Osteoblast (primary cell): ENCODE results near the gene BMP10. TPM values are rescaled to one million over a fixed set of nuclear protein-coding genes. Genes with fewer than 3 reads are reported as not detected.

Experiments used
- DNase-seq: peaks from one replicate; pipeline ENCODE4 v3.0.0; 2011; ENCODE audit warnings: low spot score, mixed read lengths; ENCODE audit not compliant: insufficient read length; ENCODE audit errors: missing footprints
- H2AFZ ChIP-seq: 2 replicates; pipeline ENCODE4 v1.6.0; 2011; ENCODE audit warnings: mild to moderate bottlenecking, low read length
- H3K27ac ChIP-seq: 2 replicates; pipeline ENCODE4 v1.5.1; 2011; ENCODE audit warnings: mild to moderate bottlenecking, low read depth, low read length, moderate library complexity
- H3K27me3 ChIP-seq: 2 replicates; pipeline ENCODE4 v1.6.0; 2012; ENCODE audit warnings: mild to moderate bottlenecking, control low read depth, inconsistent platforms, low read length, moderate library complexity; ENCODE audit not compliant: insufficient read depth
- H3K36me3 ChIP-seq: 2 replicates; pipeline ENCODE4 v1.5.1; 2011; ENCODE audit warnings: mild to moderate bottlenecking, low read length, control low read depth, moderate library complexity; ENCODE audit not compliant: insufficient read depth
- H3K4me1 ChIP-seq: 2 replicates; pipeline ENCODE4 v1.5.1; 2011; ENCODE audit warnings: mild to moderate bottlenecking, low read length, control low read depth, moderate library complexity; ENCODE audit not compliant: insufficient read depth
- H3K4me2 ChIP-seq: 2 replicates; pipeline ENCODE4 v1.6.0; 2011; ENCODE audit warnings: mild to moderate bottlenecking, low read length; ENCODE audit not compliant: insufficient read depth
- H3K4me3 ChIP-seq: fragments of 200-600 bp; sonication (generic); 3 replicates; pipeline ENCODE4 v1.5.1; 2012; ENCODE audit warnings: mild to moderate bottlenecking, low read length, inconsistent platforms; ENCODE audit not compliant: insufficient read depth
- H3K79me2 ChIP-seq: 2 replicates; pipeline ENCODE4 v1.6.0; 2012; ENCODE audit warnings: mild to moderate bottlenecking, low read length, control low read depth, inconsistent platforms; ENCODE audit not compliant: insufficient read depth
- H3K9me3 ChIP-seq: 2 replicates; pipeline ENCODE4 v1.5.1; 2011; ENCODE audit warnings: low read depth, low read length, control low read depth
- H4K20me1 ChIP-seq: 2 replicates; pipeline ENCODE4 v1.6.0; 2012; ENCODE audit warnings: mild to moderate bottlenecking, low read length, control low read depth; ENCODE audit not compliant: insufficient read depth
- total RNA-seq: library from RNA; depleted of rRNA; stranded (reverse); fragments of >200 nt; gene quantifications from 2 replicates; pipeline ENCODE4 v1.2.3, GENCODE V29; 2012
- TF ChIP-seq, protein P1 (sequence below): IDR thresholded peaks from 2 replicates; pipeline ENCODE4 v1.5.1; 2011; ENCODE audit warnings: mild to moderate bottlenecking, low read depth, low read length, moderate library complexity; ENCODE audit errors: extremely low read depth

BMP10 gene
- total RNA-seq, 1 donor: not detected

DNA sequence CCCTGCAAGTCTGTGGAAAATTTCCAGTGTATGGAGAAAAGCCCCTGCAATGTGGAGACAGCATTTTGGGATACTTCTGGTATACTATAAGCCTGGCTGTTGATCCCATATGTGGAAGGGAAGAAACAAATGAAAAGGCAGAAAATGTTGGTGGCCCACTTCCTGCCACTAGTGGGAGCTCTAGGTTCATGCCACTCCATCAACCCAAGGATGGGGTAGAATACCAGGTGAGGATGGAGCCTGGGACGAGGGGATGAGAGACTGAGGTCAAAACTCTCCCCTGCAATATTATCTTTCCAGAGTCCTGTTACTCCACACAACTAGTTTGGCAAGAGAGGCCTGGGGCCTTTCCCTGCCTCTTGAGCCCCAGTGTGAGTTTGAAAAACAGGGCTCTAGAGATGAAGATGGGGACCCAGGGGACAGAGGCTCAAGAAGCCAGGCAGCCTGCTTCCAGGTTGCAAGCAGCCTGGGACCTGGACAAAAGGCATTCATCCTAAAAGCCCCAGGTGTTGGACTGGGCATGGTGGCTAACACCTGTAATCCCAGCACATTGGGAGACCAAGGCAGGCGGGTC is 31.9 kb downstream of the BMP10 start:
- Histone ChIP-seq H4K20me1 (no peaks in the 10 kb centered on the region), H2AFZ (no peak overlapping the region), H3K4me1 (no peaks in the 10 kb centered on the region), H3K27ac (no peak overlapping the region), H3K36me3 (no peaks in the 10 kb centered on the region), H3K27me3 (peaks cover 6% of the 10 kb centered on the region), H3K4me2 (no peak overlapping the region), H3K79me2 (no peaks in the 10 kb centered on the region), H3K9me3 (no peaks in the 10 kb centered on the region), H3K4me3 (no peak overlapping the region)
- DNase-seq: no peak
- TF ChIP-seq, protein P1, sequence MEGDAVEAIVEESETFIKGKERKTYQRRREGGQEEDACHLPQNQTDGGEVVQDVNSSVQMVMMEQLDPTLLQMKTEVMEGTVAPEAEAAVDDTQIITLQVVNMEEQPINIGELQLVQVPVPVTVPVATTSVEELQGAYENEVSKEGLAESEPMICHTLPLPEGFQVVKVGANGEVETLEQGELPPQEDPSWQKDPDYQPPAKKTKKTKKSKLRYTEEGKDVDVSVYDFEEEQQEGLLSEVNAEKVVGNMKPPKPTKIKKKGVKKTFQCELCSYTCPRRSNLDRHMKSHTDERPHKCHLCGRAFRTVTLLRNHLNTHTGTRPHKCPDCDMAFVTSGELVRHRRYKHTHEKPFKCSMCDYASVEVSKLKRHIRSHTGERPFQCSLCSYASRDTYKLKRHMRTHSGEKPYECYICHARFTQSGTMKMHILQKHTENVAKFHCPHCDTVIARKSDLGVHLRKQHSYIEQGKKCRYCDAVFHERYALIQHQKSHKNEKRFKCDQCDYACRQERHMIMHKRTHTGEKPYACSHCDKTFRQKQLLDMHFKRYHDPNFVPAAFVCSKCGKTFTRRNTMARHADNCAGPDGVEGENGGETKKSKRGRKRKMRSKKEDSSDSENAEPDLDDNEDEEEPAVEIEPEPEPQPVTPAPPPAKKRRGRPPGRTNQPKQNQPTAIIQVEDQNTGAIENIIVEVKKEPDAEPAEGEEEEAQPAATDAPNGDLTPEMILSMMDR: peak; percentile 72

GRCh38 chr2:68838641-68839040 is 32.6 kb downstream of the BMP10 start:
- no peak for DNase-seq
- H3K4me2 ChIP-seq: no peak overlapping the region
- no peak overlapping the region for H3K27ac ChIP-seq
- TF ChIP-seq, protein P1: no peak
- no peaks in the 10 kb centered on the region for H3K36me3 ChIP-seq
- no peaks in the 10 kb centered on the region for H3K79me2 ChIP-seq
- H3K4me3 ChIP-seq: no peak overlapping the region
- H3K27me3 ChIP-seq: peaks cover 4% of the 10 kb centered on the region
- H3K4me1 ChIP-seq: no peaks in the 10 kb centered on the region
- H2AFZ ChIP-seq: no peak overlapping the region
- H3K9me3 ChIP-seq: no peaks in the 10 kb centered on the region
- H4K20me1 ChIP-seq: no peaks in the 10 kb centered on the region

DNA sequence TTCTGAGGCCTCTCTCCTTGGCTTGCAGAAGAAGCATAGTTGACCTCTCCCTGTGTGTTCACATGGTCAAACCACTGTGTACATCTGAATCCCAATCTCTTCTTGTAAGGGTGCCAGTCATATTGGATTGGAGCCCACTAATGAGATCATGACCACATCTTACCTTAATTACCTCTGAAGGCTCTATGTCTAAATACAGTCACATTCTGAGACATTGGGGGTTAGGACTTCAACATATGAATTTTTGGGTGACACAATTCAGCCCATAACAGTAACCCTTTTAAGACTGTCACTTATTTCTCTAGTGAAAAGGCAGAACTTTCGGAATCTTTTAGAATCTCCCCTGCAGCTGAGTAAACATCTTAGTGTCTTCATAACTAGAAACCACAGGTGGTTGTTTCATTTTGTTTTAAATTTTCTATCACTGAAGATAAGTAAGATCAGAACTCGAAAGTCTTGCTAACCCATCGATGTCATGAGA is 33.3 kb downstream of the BMP10 start:
- Histone ChIP-seq H3K27me3 (peaks cover 4% of the 10 kb centered on the region), H3K4me2 (no peak overlapping the region), H3K4me1 (peaks cover under 1% of the 10 kb centered on the region), H3K27ac (no peak overlapping the region), H3K4me3 (no peak overlapping the region), H4K20me1 (no peaks in the 10 kb centered on the region), H3K9me3 (no peaks in the 10 kb centered on the region), H3K36me3 (no peaks in the 10 kb centered on the region), H3K79me2 (no peaks in the 10 kb centered on the region), H2AFZ (no peak overlapping the region)
- TF ChIP-seq, protein P1: no peak
- DNase-seq: no peak

DNA sequence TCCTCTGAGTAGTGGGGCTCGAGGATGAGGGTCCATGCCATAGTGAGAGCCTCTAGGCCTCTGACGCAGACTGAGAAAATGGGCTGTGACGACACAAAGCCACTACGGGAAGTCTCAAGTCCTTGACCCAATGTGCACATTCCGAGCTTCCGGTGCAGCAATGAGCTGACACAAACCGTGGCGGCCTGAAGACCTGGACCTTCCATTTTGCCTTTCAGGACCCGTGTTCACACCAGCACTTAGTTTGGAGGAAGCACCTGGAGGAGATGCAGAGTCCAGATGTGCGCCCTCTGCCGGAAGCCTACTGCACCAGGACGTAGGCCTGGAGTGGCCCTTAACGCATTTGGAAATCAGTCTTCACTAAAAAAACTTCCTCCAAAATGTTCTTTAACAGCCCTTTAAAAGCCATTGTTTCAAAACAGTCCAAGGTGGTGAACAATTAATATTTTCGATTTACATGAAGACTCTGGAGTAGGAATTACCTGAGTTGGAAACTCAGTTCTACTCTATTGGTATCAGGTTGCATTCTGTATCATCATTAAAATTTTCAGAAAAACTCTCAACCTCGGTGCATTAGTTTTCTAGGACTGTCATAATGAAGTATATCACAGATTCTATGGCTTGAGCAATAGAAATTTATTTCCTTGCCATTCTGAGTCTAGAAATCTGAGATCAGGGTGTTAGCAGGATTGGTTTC is 33.9 kb downstream of the BMP10 start:
- TF ChIP-seq, protein P1: peak; percentile 48
- H3K4me1 ChIP-seq: peaks cover 7% of the 10 kb centered on the region
- H3K27ac ChIP-seq: no peak overlapping the region
- no peaks in the 10 kb centered on the region for H3K79me2 ChIP-seq
- H3K4me2 ChIP-seq: no peak overlapping the region
- no peaks in the 10 kb centered on the region for H3K9me3 ChIP-seq
- peaks cover 4% of the 10 kb centered on the region for H3K27me3 ChIP-seq
- H3K4me3 ChIP-seq: no peak overlapping the region
- no peaks in the 10 kb centered on the region for H3K36me3 ChIP-seq
- no peaks in the 10 kb centered on the region for H4K20me1 ChIP-seq
- H2AFZ ChIP-seq: no peak overlapping the region
- no peak for DNase-seq
